Stomach smooth muscle (tissue), 2 donors: Measurements from ENCODE around the gene TMPRSS13.

Experiments
- H3K27ac ChIP-seq: one replicate; pipeline ENCODE4 v1.7.0; 2013; ENCODE audit warnings: mild to moderate bottlenecking, low read length, inconsistent platforms
- H3K27me3 ChIP-seq, 2 donors: one replicate each; pipeline ENCODE4 v1.7.0; 2013; ENCODE audit warnings: low read length in 2 of 2; ENCODE audit not compliant: insufficient read depth in 2 of 2, control insufficient read depth in 1 of 2
- H3K36me3 ChIP-seq, 2 donors: one replicate each; pipeline ENCODE4 v1.7.0; 2013; ENCODE audit warnings: low read length in 2 of 2; ENCODE audit not compliant: control insufficient read depth in 2 of 2, insufficient read depth in 2 of 2
- H3K4me1 ChIP-seq: one replicate; pipeline ENCODE4 v1.7.0; 2013; ENCODE audit warnings: low read length; ENCODE audit not compliant: control insufficient read depth, insufficient read depth
- H3K4me3 ChIP-seq, 2 donors: one replicate each; pipeline ENCODE4 v1.7.0; 2013; ENCODE audit warnings: low read length in 2 of 2
- H3K9ac ChIP-seq, 2 donors: one replicate each; pipeline ENCODE4 v1.7.0; 2013; ENCODE audit warnings: low read length in 2 of 2, mild to moderate bottlenecking in 1 of 2
- H3K9me3 ChIP-seq, 2 donors: one replicate each; pipeline ENCODE4 v1.7.0; 2013; ENCODE audit warnings: low read length in 2 of 2; ENCODE audit not compliant: control insufficient read depth in 2 of 2
- donor health status: healthy.
- donor health status: Pancreatic carcinoma.

The TMPRSS13 gene

GRCh38 chr11:117936973-117937372, 7.8 kb upstream of the TMPRSS13 start:
- no peaks in the 10 kb centered on the region for H3K27me3 ChIP-seq
- no peaks in the 10 kb centered on the region for H3K36me3 ChIP-seq
- H3K9ac ChIP-seq = no peak overlapping the region
- no peak overlapping the region for H3K27ac ChIP-seq
- H3K4me3 ChIP-seq = no peak overlapping the region
- H3K9me3 ChIP-seq = no peaks in the 10 kb centered on the region
- H3K4me1 ChIP-seq = no peaks in the 10 kb centered on the region

GRCh38 chr11:117934526-117935307, 5.5 kb upstream of the TMPRSS13 start:
- Histone ChIP-seq H3K36me3 (no peaks in the 10 kb centered on the region), H3K9ac (no peak overlapping the region), H3K4me3 (no peak overlapping the region), H3K27me3 (no peaks in the 10 kb centered on the region), H3K27ac (no peak overlapping the region), H3K9me3 (no peaks in the 10 kb centered on the region), H3K4me1 (no peaks in the 10 kb centered on the region)

- Histone ChIP-seq H3K36me3 (no peaks in the 10 kb centered on the region), H3K9ac (no peak overlapping the region)
These were observed 4.7 kb upstream of the TMPRSS13 start for GRCh38 chr11:117933930-117934329.

DNA sequence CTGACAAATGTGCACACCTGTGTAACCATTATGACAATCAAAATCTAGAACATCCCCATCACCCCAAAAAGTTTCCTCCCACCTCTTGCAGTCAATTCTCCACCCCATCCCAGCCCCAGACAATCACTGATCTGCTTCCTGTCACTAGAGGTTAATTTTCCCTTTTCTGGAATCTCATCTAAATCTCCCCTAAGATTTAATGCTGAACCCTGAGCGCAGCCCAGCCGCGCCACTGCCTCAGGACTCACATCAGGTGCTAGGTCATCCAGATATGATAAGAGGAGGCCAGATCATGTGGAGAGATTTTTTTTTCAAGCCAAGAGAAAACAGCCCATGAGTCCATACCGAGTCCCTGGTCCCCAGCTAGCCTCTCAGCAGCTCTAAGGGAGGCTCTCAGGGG, 4.3 kb upstream of the TMPRSS13 start:
- Histone ChIP-seq H3K36me3 (no peaks in the 10 kb centered on the region), H3K27ac (no peak overlapping the region), H3K27me3 (no peaks in the 10 kb centered on the region), H3K9ac (no peak overlapping the region), H3K9me3 (no peaks in the 10 kb centered on the region), H3K4me3 (no peak overlapping the region), H3K4me1 (no peaks in the 10 kb centered on the region)

More at GRCh38 chr11:117933930-117934329, 4.7 kb upstream of the TMPRSS13 start:
- no peaks in the 10 kb centered on the region for H3K27me3 ChIP-seq
- H3K27ac ChIP-seq = no peak overlapping the region
- no peaks in the 10 kb centered on the region for H3K9me3 ChIP-seq
- no peak overlapping the region for H3K4me3 ChIP-seq
- H3K4me1 ChIP-seq = no peaks in the 10 kb centered on the region

- H3K27ac ChIP-seq = no peak overlapping the region
- no peaks in the 10 kb centered on the region for H3K9me3 ChIP-seq
- H3K36me3 ChIP-seq = no peaks in the 10 kb centered on the region
- no peak overlapping the region for H3K9ac ChIP-seq
- no peak overlapping the region for H3K4me3 ChIP-seq
- H3K27me3 ChIP-seq = no peaks in the 10 kb centered on the region
- H3K4me1 ChIP-seq = no peaks in the 10 kb centered on the region
These were observed 3.7 kb upstream of the TMPRSS13 start for GRCh38 chr11:117932947-117933346.

GRCh38 chr11:117932426-117932825, 3.2 kb upstream of the TMPRSS13 start:
- H3K4me3 ChIP-seq = no peak overlapping the region
- no peak overlapping the region for H3K27ac ChIP-seq
- H3K36me3 ChIP-seq = no peaks in the 10 kb centered on the region
- no peaks in the 10 kb centered on the region for H3K4me1 ChIP-seq
- H3K9ac ChIP-seq = no peak overlapping the region
- H3K27me3 ChIP-seq = no peaks in the 10 kb centered on the region
- no peaks in the 10 kb centered on the region for H3K9me3 ChIP-seq

DNA sequence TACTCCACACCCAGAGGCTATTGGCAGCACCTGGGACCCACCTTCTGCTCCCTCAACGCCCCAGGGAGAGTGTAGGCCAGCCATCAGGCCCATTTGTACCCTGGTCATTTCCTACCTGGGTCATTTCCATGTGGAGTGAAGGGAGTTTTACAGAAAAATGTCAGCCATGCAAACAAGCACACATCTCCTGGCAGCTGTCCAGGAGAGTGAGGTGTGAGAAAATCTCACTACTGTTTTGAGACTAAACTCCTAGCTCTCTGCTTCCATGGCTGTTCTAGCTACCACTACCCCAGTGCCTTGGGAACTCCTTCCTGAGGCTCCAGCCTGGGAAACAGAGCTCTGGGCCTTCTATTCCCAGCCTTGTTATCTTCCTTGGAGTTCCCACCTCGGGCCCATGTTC, 2.8 kb upstream of the TMPRSS13 start:
- Histone ChIP-seq H3K36me3 (no peaks in the 10 kb centered on the region), H3K27ac (no peak overlapping the region), H3K27me3 (no peaks in the 10 kb centered on the region), H3K4me1 (no peaks in the 10 kb centered on the region), H3K9me3 (no peaks in the 10 kb centered on the region), H3K4me3 (no peak overlapping the region), H3K9ac (no peak overlapping the region)

GRCh38 chr11:117931331-117931950, 2.2 kb upstream of the TMPRSS13 start:
- H3K4me1 ChIP-seq = no peaks in the 10 kb centered on the region
- no peak overlapping the region for H3K4me3 ChIP-seq
- no peak overlapping the region for H3K27ac ChIP-seq
- H3K36me3 ChIP-seq = no peaks in the 10 kb centered on the region
- H3K27me3 ChIP-seq = no peaks in the 10 kb centered on the region
- no peaks in the 10 kb centered on the region for H3K9me3 ChIP-seq
- H3K9ac ChIP-seq = no peak overlapping the region

DNA sequence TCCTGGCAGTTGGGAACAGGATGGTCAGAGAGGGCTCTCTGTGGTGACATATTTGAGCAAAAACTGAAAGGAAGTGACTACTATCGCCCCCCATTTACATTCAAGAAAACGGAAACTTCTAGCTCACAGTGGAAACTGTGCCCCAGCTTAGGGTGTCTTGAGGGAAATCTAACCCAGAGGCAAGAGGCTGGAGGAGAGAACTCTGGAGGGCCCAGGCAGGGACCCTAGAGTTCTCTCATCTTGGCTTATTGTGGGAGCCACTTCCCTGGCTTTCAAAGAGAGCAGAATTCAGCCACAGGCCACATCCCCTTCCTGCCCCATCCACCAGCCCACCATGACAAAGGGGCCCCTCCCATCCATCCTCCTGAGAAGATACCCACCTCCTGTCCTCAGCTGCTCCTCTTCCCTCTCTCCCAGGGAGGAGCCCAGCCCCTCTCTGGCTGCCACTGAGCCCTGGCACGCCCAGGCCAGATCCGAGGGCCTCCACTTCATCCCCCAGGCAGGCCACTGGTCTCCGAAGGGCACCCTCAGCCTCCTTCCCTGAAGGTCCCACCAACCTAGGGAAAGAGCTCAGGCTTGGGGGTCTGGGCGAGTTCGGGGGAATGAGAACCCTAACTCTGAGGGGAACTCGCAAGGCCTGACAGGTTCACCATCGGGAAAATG, 1.6 kb upstream of the TMPRSS13 start:
- Histone ChIP-seq H3K9me3 (no peaks in the 10 kb centered on the region), H3K4me3 (no peak overlapping the region), H3K9ac (no peak overlapping the region), H3K27ac (no peak overlapping the region), H3K27me3 (no peaks in the 10 kb centered on the region), H3K4me1 (no peaks in the 10 kb centered on the region), H3K36me3 (no peaks in the 10 kb centered on the region)

- no peak overlapping the region for H3K9ac ChIP-seq
- H3K36me3 ChIP-seq = no peaks in the 10 kb centered on the region
- no peaks in the 10 kb centered on the region for H3K4me1 ChIP-seq
- H3K4me3 ChIP-seq = no peak overlapping the region
- H3K27ac ChIP-seq = no peak overlapping the region
- H3K9me3 ChIP-seq = no peaks in the 10 kb centered on the region
- H3K27me3 ChIP-seq = no peaks in the 10 kb centered on the region
These were observed 841 bp upstream of the TMPRSS13 start for GRCh38 chr11:117929916-117930570.
